Central memory CD4-positive, alpha-beta T cell (primary cell): ENCODE measurements around the gene CCDC74B.
"Not testable (repeated sequence)": the region's sequence is repeated elsewhere in the genome, so short reads cannot be mapped to it uniquely, and the experiment has no call there.

Experiments
- DNase-seq: peaks from one replicate; pipeline ENCODE4 v3.0.0; 2022
- total RNA-seq, 3 experiments: gene quantifications; one replicate each; lab custom pipeline; 2026; lab: John Stamatoyannopoulos, UW

CCDC74B gene
- total RNA-seq: 0.19 to 1.1 (median 0.42) reads per million in 3 experiments

GRCh38 chr2:130145006-130145414 lies at the start of gene CCDC74B:
CCDC74B (minus strand) TSS chr2:130145112; CDS start chr2:130144996, 116 bp downstream.
- DNase-seq: peak; percentile 49

GRCh38 chr2:130193824-130194223 lies 48.9 kb upstream of the CCDC74B start:
- DNase-seq: not testable (repeated sequence)

GRCh38 chr2:130192451-130192850 lies 47.5 kb upstream of the CCDC74B start:
- DNase-seq: not testable (repeated sequence)

- not testable (repeated sequence) for DNase-seq
These were observed 46.4 kb upstream of the CCDC74B start for GRCh38 chr2:130191319-130191718.

GRCh38 chr2:130190237-130190636 lies 45.3 kb upstream of the CCDC74B start:
- no peak for DNase-seq

- DNase-seq: not testable (repeated sequence)
These were observed 44.0 kb upstream of the CCDC74B start for GRCh38 chr2:130188958-130189357.

GRCh38 chr2:130187859-130188792 lies 43.2 kb upstream of the CCDC74B start:
- not testable (repeated sequence) for DNase-seq

- no peak for DNase-seq
These were observed 42.4 kb upstream of the CCDC74B start for GRCh38 chr2:130187268-130187667.

- no peak for DNase-seq
These were observed 41.5 kb upstream of the CCDC74B start for GRCh38 chr2:130186391-130186790.

- DNase-seq: no peak
These were observed 41.0 kb upstream of the CCDC74B start for GRCh38 chr2:130185896-130186295.

GRCh38 chr2:130185436-130185835 lies 40.5 kb upstream of the CCDC74B start:
- no peak for DNase-seq

GRCh38 chr2:130183512-130184373 lies 38.8 kb upstream of the CCDC74B start:
- no peak for DNase-seq

- not testable (repeated sequence) for DNase-seq
These were observed 38.1 kb upstream of the CCDC74B start for GRCh38 chr2:130182826-130183511.

GRCh38 chr2:130181880-130182682 lies 37.2 kb upstream of the CCDC74B start, which contains the start of gene MZT2B:
MZT2B (plus strand) TSS chr2:130182262; CDS start chr2:130182283, 21 bp downstream.
- peak; percentile 92 for DNase-seq

- DNase-seq: peak; percentile 98
These were observed 36.5 kb upstream of the CCDC74B start, which contains the start of gene SMPD4 for GRCh38 chr2:130181325-130181879. SMPD4 (minus strand) TSS chr2:130181602; CDS start chr2:130176592, 5,010 bp downstream.

GRCh38 chr2:130180404-130181324 lies 35.8 kb upstream of the CCDC74B start:
- not testable (repeated sequence) for DNase-seq

GRCh38 chr2:130174866-130175265 lies 30.0 kb upstream of the CCDC74B start:
- DNase-seq: not testable (repeated sequence)

- no peak for DNase-seq
These were observed 25.0 kb upstream of the CCDC74B start for GRCh38 chr2:130169896-130170295.

GRCh38 chr2:130169163-130169562 lies 24.3 kb upstream of the CCDC74B start:
- DNase-seq: not testable (repeated sequence)

- DNase-seq: not testable (repeated sequence)
These were observed 21.7 kb upstream of the CCDC74B start for GRCh38 chr2:130166611-130167010.
